Ishikawa (cell line): ENCODE data around the gene MSX2.

ENCODE experiments used
- CREB1 ChIP-seq: IDR thresholded peaks from 2 replicates; pipeline ENCODE4 v1.6.1; 2012; ENCODE audit warnings: low read depth
- EP300 ChIP-seq: IDR thresholded peaks from 2 replicates; pipeline ENCODE4 v1.6.1; 2012; ENCODE audit warnings: borderline replicate concordance
- NFIC ChIP-seq: IDR thresholded peaks from 2 replicates; pipeline ENCODE4 v1.6.1; 2012

- TF ChIP-seq NFIC (no peak), CREB1 (no peak), EP300 (no peak)
These were observed 5.3 kb upstream of the MSX2 start for GRCh38 chr5:174718880-174719610.
